GM18520 (cell line): ENCODE data around the gene TRIM5.
A peak's percentile ranks its signal among the peaks of the same experiment; 100 is the strongest.

ENCODE experiments used
- ATAC-seq: cut with Tn5 transposase; IDR thresholded peaks from one replicate; pipeline ENCODE4 v1.9.1; 2021; ENCODE audit not compliant: unreplicated experiment

TRIM5 gene

GRCh38 chr11:5625281-5625680, 59.6 kb downstream of the TRIM5 start:
- no peak for ATAC-seq

GRCh38 chr11:5624489-5625279, 60.2 kb downstream of the TRIM5 start, which contains the start of gene TRIM34:
TRIM34 (plus strand) TSS chr11:5625001; CDS start chr11:5632332, 7,331 bp downstream.
- ATAC-seq, result peak; percentile 91

- ATAC-seq, result no peak
These were observed 62.1 kb downstream of the TRIM5 start for GRCh38 chr11:5622802-5623201.

- ATAC-seq, result no peak
These were observed 63.3 kb downstream of the TRIM5 start for GRCh38 chr11:5621580-5621979.

- ATAC-seq, result no peak
These were observed 64.0 kb downstream of the TRIM5 start for GRCh38 chr11:5620651-5621521.

GRCh38 chr11:5618807-5619206, 66.1 kb downstream of the TRIM5 start:
- no peak for ATAC-seq
